NCI-H460 (cell line): ENCODE results near the gene PGLYRP1. TPM values are rescaled to one million over a fixed set of nuclear protein-coding genes. Genes with fewer than 3 reads are reported as not detected.

Experiments
- DNase-seq: peaks from one replicate; pipeline ENCODE4 v3.0.0-alpha.2; 2016; ENCODE audit warnings: low read depth; ENCODE audit errors: extremely low read depth
- small RNA-seq, 2 experiments: library from RNA; depleted of rRNA; stranded (forward); fragments of <200 nt; gene quantifications; one replicate each; pipeline ENCODE3, GENCODE V24; 2014
- total RNA-seq: library from RNA; depleted of rRNA; stranded (reverse); fragments of >200 nt; shearing (Covaris generic); gene quantifications from 2 replicates; pipeline ENCODE4 v1.2.3, GENCODE V29; 2014; rRNA removed

The PGLYRP1 gene
- total RNA-seq, 1 experiment from 2014 or later = not detected

DNA sequence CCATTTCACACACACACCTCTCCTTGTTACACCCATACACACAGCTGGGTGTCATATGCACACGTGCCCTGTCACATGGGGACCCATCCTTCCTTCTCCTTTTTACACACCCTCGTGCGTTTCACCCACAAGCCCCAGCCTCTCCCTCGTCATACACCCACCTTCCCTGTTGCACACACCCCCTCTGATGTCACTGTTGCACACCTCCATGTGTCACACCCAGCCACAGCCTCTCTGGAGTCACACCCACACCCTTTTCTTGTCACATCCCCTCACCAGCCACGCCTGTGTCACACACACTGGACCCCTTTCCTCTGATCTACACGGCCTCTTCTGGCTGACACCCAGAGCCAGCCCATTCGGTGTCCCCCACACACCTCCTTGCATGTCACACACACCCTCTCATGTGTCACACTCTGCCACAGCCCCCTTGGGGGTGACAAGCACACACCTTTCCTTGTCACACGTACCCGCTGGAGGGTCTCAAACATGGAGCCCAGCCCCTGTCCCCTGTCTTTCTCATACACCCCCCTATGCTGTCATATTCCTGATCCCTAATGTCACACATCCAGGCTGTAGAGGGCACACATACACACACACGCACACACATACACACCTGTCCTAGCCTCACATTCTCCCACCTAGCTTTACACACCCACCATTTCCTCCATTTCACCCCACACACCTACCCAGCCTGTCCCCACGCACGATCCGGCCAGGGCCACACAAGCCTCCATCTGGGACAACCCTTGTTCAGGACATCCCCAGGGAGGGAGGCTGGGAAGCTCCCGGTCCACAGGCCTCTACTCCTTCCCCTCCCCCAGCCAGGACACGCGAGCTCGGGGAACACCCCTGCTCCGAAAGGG, 50.5 kb downstream of the PGLYRP1 start:
- no peak for DNase-seq

DNA sequence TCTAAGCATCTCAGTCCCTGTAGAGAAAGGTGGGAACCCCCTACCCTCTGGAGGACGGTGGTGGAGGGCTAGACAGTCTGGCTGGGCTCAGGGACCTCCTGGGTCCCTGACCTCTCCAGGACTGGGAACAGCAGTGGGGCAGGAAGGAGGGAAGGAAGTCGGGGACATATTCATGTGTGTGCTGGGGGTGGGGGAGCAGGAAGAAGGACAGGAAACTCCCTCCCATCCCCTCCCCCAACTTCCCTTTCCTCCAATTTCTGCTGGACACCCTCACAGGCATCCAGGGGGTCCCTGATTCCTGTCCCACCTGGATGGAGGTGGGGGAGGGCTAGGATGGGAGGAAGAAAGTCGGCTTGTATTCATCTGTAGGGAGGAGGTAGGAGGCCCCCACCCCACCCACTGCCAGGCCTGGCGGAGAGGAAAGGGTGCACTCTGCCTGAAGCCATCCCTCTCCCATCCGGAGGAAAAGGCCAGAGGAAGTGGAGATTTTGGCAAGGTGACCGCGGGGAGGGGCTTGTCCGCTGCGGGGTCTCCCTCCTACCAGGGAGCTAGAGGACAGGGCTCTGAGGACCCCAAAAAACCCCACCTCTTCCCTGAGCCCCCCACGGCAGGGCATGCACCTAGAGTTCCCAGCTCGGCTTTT, 51.5 kb downstream of the PGLYRP1 start:
- DNase-seq = no peak

DNA sequence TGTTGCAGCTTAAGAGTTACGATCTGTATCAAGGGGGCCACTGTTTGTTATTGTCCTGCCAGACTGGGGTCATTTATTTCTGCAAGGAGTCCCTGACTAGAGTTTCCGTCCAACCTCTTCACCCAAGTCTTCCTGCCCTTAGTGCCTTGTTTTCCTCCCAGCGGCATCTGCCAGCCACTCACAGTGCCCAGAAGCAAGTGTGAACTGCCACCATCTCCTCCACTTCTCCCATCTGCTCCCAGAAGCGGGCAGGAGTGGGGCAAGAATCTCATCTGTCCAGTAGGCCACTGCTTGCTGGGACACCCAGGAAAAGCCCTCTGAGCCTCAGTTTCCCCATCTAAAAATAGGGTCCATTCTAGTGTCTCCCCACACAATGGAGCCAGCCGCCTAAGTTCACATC, 53.2 kb downstream of the PGLYRP1 start:
- no peak for DNase-seq

Small RNA genes within 50 kb of the gene (small RNA-seq; reads per million reads assigned to genes)
- 5.5 to 120 reads per million in 2 experiments for gene MIR769

Other genes starting within 250 kb of the PGLYRP1 start
- 10.1 and 10.6 TPM in 2 replicates for gene DMPK, start 240.6 kb downstream of the PGLYRP1 start, total RNA-seq
- gene DMWD, start 230.2 kb downstream of the PGLYRP1 start, total RNA-seq = 21.2 and 21.9 TPM in 2 replicates
- 0.05 TPM in 1 of 2 replicates, not detected in the other for gene RSPH6A, start 207.7 kb downstream of the PGLYRP1 start, total RNA-seq
- 26.6 and 27.8 TPM in 2 replicates for gene SYMPK, start 159.9 kb downstream of the PGLYRP1 start, total RNA-seq
- 0.14 TPM in 1 of 2 replicates, not detected in the other for gene FOXA3, start 158.7 kb downstream of the PGLYRP1 start, total RNA-seq
- gene IRF2BP1, start 136.9 kb downstream of the PGLYRP1 start, total RNA-seq = 19.2 and 19.7 TPM in 2 replicates
- gene MYPOP, start 120.4 kb downstream of the PGLYRP1 start, total RNA-seq = 1.2 and 2.7 TPM in 2 replicates
- gene NANOS2, start 108.3 kb downstream of the PGLYRP1 start, total RNA-seq = not detected in 2 replicates
- gene NOVA2, start 49.2 kb downstream of the PGLYRP1 start, total RNA-seq = 0.06 TPM in 1 of 2 replicates, not detected in the other
- gene CCDC61, start 27.6 kb downstream of the PGLYRP1 start, total RNA-seq = 1.5 and 3.7 TPM in 2 replicates
- 0.25 TPM in 1 of 2 replicates, not detected in the other for gene IGFL4, start 17.9 kb upstream of the PGLYRP1 start, total RNA-seq
- not detected in 2 replicates for gene IGFL3, start 101.6 kb upstream of the PGLYRP1 start, total RNA-seq
- gene IGFL2, start 125.2 kb upstream of the PGLYRP1 start, total RNA-seq = not detected in 2 replicates
- gene IGFL1, start 206.7 kb upstream of the PGLYRP1 start, total RNA-seq = not detected in 2 replicates